ENCODE data around the gene GAL3ST2.

Gene GAL3ST2

GRCh38 chr2:241801611-241802420, 25.2 kb downstream of the GAL3ST2 start:
- Histone ChIP-seq H3K14ac (ENCODE audit: low read length) (peak overlapping the region; percentile 82), H2BK120ac (ENCODE audit: low read depth, low read length) (peak overlapping the region; percentile 83), H3K36me3 (replicated peaks in 1 of 2; ENCODE audit: control insufficient read depth in 2 of 2, insufficient read depth in 2 of 2, low read length in 2 of 2) (no peaks in the 10 kb centered on the region), H3K9ac (ENCODE audit: low read depth, low read length, poor library complexity) (peak overlapping the region; percentile 44), H3K27me3 (ENCODE audit: control insufficient read depth in 3 of 3, insufficient read depth in 3 of 3, low read depth in 1 of 3, low read length in 3 of 3) (peaks cover 0 to 7% (median 0%) of the 10 kb centered on the region in 3 experiments), H2BK12ac (ENCODE audit: low read length) (peak overlapping the region; percentile 58), H2BK15ac (ENCODE audit: low read length) (peak overlapping the region; percentile 99), H3K9me3 (replicated peaks in 1 of 2; ENCODE audit: control insufficient read depth in 2 of 2, insufficient read depth in 1 of 2, low read depth in 1 of 2, low read length in 2 of 2) (no peaks in the 10 kb centered on the region), H4K91ac (ENCODE audit: low read depth, low read length, poor library complexity) (no peak overlapping the region), H3K4me3 (ENCODE audit: low read length in 2 of 2) (no peak overlapping the region), H2AK5ac (ENCODE audit: low read depth, low read length) (peak overlapping the region; percentile 98), H4K8ac (ENCODE audit: low read depth, low read length) (peak overlapping the region; percentile 65), H2BK5ac (ENCODE audit: low read length) (peak overlapping the region; percentile 66), H3K18ac (ENCODE audit: low read length) (peak overlapping the region; percentile 96), H3K23ac (ENCODE audit: low read depth, low read length, poor library complexity) (peak overlapping the region; percentile 73), H3K27ac (replicated peaks; ENCODE audit: low read length) (no peak overlapping the region), H3K79me1 (ENCODE audit: low read depth, low read length) (peaks cover 8% of the 10 kb centered on the region), H3K4ac (ENCODE audit: low read length) (peak overlapping the region; percentile 76), H3K4me1 (ENCODE audit: control insufficient read depth in 2 of 2, insufficient read depth in 1 of 2, low read depth in 1 of 2, low read length in 2 of 2) (peaks cover 9 to 12% of the 10 kb centered on the region in 2 donors), H3K4me2 (ENCODE audit: insufficient read depth, low read length, poor library complexity, severe bottlenecking) (peak overlapping the region; percentile 2), H2AFZ (ENCODE audit: low read length) (no peak overlapping the region)
- DNase-seq (ENCODE audit: low spot score) = no peak
- WGBS, 2 donors (ENCODE audit: extremely low coverage in 2 of 2, insufficient read length in 2 of 2, insufficient replicate concordance in 1 of 2) = no CpG with 5 or more reads among the region's 44 CpGs

GRCh38 chr2:241802421-241803318, 26.0 kb downstream of the GAL3ST2 start:
- Histone ChIP-seq H3K27me3 (ENCODE audit: control insufficient read depth in 3 of 3, insufficient read depth in 3 of 3, low read depth in 1 of 3, low read length in 3 of 3) (peaks cover 0 to 7% (median 0%) of the 10 kb centered on the region in 3 experiments), H2BK120ac (ENCODE audit: low read depth, low read length) (peak overlapping the region; percentile 83), H3K18ac (ENCODE audit: low read length) (peak overlapping the region; percentile 96), H3K4me1 (ENCODE audit: control insufficient read depth in 2 of 2, insufficient read depth in 1 of 2, low read depth in 1 of 2, low read length in 2 of 2) (peaks cover 9 to 12% of the 10 kb centered on the region in 2 donors), H4K8ac (ENCODE audit: low read depth, low read length) (no peak overlapping the region), H3K23ac (ENCODE audit: low read depth, low read length, poor library complexity) (peak overlapping the region; percentile 80), H3K79me1 (ENCODE audit: low read depth, low read length) (peaks cover 8% of the 10 kb centered on the region), H3K14ac (ENCODE audit: low read length) (peak overlapping the region; percentile 89), H4K91ac (ENCODE audit: low read depth, low read length, poor library complexity) (no peak overlapping the region), H2BK15ac (ENCODE audit: low read length) (peak overlapping the region; percentile 99), H2BK12ac (ENCODE audit: low read length) (peak overlapping the region; percentile 82), H3K4me2 (ENCODE audit: insufficient read depth, low read length, poor library complexity, severe bottlenecking) (no peak overlapping the region), H3K36me3 (replicated peaks in 1 of 2; ENCODE audit: control insufficient read depth in 2 of 2, insufficient read depth in 2 of 2, low read length in 2 of 2) (no peaks in the 10 kb centered on the region), H2AK5ac (ENCODE audit: low read depth, low read length) (peak overlapping the region; percentile 100), H3K4me3 (ENCODE audit: low read length in 2 of 2) (no peak overlapping the region), H3K4ac (ENCODE audit: low read length) (peak overlapping the region; percentile 53), H3K9me3 (replicated peaks in 1 of 2; ENCODE audit: control insufficient read depth in 2 of 2, insufficient read depth in 1 of 2, low read depth in 1 of 2, low read length in 2 of 2) (no peaks in the 10 kb centered on the region), H3K9ac (ENCODE audit: low read depth, low read length, poor library complexity) (no peak overlapping the region), H3K27ac (replicated peaks; ENCODE audit: low read length) (no peak overlapping the region), H2AFZ (ENCODE audit: low read length) (no peak overlapping the region), H2BK5ac (ENCODE audit: low read length) (peak overlapping the region; percentile 66)
- no CpG with 5 or more reads among the region's 32 CpGs for WGBS, 2 donors (ENCODE audit: extremely low coverage in 2 of 2, insufficient read length in 2 of 2, insufficient replicate concordance in 1 of 2)
- no peak for DNase-seq (ENCODE audit: low spot score)

GRCh38 chr2:241803387-241804325, 27.0 kb downstream of the GAL3ST2 start:
- Histone ChIP-seq H2BK15ac (ENCODE audit: low read length) (peak overlapping the region; percentile 100), H3K36me3 (replicated peaks in 1 of 2; ENCODE audit: control insufficient read depth in 2 of 2, insufficient read depth in 2 of 2, low read length in 2 of 2) (no peaks in the 10 kb centered on the region), H3K14ac (ENCODE audit: low read length) (peak overlapping the region; percentile 89), H2BK12ac (ENCODE audit: low read length) (peak overlapping the region; percentile 82), H3K18ac (ENCODE audit: low read length) (peak overlapping the region; percentile 99), H4K91ac (ENCODE audit: low read depth, low read length, poor library complexity) (peak overlapping the region; percentile 87), H3K9ac (ENCODE audit: low read depth, low read length, poor library complexity) (peak overlapping the region; percentile 60), H3K79me1 (ENCODE audit: low read depth, low read length) (peaks cover 8% of the 10 kb centered on the region), H3K4ac (ENCODE audit: low read length) (peak overlapping the region; percentile 76), H2BK120ac (ENCODE audit: low read depth, low read length) (peak overlapping the region; percentile 76), H3K27me3 (ENCODE audit: control insufficient read depth in 3 of 3, insufficient read depth in 3 of 3, low read depth in 1 of 3, low read length in 3 of 3) (peaks cover 0 to 7% (median 0%) of the 10 kb centered on the region in 3 experiments), H3K23ac (ENCODE audit: low read depth, low read length, poor library complexity) (peak overlapping the region; percentile 80), H4K8ac (ENCODE audit: low read depth, low read length) (peak overlapping the region; percentile 82), H3K4me1 (ENCODE audit: control insufficient read depth in 2 of 2, insufficient read depth in 1 of 2, low read depth in 1 of 2, low read length in 2 of 2) (peaks cover 14 to 17% of the 10 kb centered on the region in 2 donors), H2BK5ac (ENCODE audit: low read length) (peak overlapping the region; percentile 96), H2AK5ac (ENCODE audit: low read depth, low read length) (peak overlapping the region; percentile 100), H2AFZ (ENCODE audit: low read length) (no peak overlapping the region), H3K4me3 (ENCODE audit: low read length in 2 of 2) (peak overlapping the region in 1 of 2 donors; percentile 52), H3K9me3 (replicated peaks in 1 of 2; ENCODE audit: control insufficient read depth in 2 of 2, insufficient read depth in 1 of 2, low read depth in 1 of 2, low read length in 2 of 2) (no peaks in the 10 kb centered on the region), H3K27ac (replicated peaks; ENCODE audit: low read length) (no peak overlapping the region), H3K4me2 (ENCODE audit: insufficient read depth, low read length, poor library complexity, severe bottlenecking) (no peak overlapping the region)
- DNase-seq (ENCODE audit: low spot score) = no peak
- WGBS, 2 donors (ENCODE audit: extremely low coverage in 2 of 2, insufficient read length in 2 of 2, insufficient replicate concordance in 1 of 2) = no CpG with 5 or more reads among the region's 109 CpGs

All from neuronal stem cell (in vitro differentiated cells).